C1 segment of cervical spinal cord (tissue), 14 donors: ENCODE results near the gene GID4.
A peak's percentile ranks its signal among the peaks of the same experiment; 100 is the strongest.
"Not testable (repeated sequence)": the region's sequence is repeated elsewhere in the genome, so short reads cannot be mapped to it uniquely, and the experiment has no call there.

ENCODE experiments used
- DNase-seq, 14 donors: peaks; one replicate each; lab custom pipeline; 2025; lab: John Stamatoyannopoulos, UW

The GID4 gene

DNA sequence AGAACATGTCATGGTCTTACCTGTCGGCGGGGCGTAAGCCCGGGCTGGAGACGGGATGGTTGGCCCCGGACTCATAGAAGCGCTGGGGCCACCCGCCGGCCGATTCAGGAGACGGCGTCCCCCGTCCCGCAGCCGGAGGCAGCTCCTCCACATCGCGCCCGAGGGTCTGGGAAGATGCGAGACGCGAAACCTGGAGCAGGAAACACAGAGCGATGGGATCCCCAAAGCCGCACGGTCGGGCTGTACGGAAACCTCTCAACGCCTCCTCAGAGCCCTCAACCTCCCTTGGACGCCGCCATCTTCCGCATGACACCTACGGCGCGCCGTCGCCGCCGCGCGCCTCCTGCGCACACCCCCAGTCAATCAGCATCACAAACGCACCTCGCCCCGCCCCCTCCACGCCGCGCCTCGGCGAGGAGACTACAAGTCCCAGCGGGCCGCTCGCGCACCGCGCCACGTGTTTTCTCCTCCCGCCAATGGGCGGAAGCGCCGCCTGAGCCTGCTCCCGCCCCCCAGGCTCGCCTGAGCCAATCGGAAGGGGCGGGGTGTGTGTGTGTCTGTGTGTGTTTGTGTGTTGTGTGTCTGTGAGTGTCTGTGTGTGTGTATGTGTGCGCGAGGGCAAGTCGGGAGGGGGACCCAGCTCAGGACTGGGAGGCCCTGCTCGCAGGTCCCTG lies at the start of gene GID4, which contains the start of gene ATPAF2:
TSS of gene GID4 (plus strand) at position 548 of the 674 bp plus-strand sequence. CDS start at position 605, 57 bp downstream.
TSS of gene ATPAF2 (minus strand) at position 308 of the 674 bp plus-strand sequence. CDS start at position 153, 155 bp downstream.
- DNase-seq = peak; percentile 93 to 99 (median 98)

- DNase-seq = no peak
Measured at GRCh38 chr17:17989618-17990017, 49.6 kb upstream of the GID4 start.

- no peak for DNase-seq
Measured at GRCh38 chr17:17990282-17990681, 48.9 kb upstream of the GID4 start.

DNA sequence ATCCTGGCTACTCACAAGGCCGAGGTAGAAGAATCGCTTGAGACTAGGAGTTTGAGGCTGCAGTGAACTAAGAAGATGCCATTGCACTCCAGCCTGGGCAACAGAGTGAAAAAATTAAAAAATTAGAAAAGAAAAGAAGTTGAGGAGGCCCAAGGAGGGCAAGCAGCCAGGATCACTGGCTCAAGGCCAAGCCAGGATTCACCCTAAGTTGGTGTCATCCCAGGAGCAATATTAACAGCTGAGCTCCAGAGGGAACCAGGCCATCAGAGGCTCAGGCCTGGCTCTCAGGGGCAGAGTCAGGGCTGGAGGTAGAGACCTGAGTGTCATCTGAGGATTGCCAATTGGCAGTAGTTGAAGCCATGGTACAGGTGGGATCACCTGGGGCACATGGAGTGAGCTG lies 45.8 kb upstream of the GID4 start:
- DNase-seq = no peak

DNA sequence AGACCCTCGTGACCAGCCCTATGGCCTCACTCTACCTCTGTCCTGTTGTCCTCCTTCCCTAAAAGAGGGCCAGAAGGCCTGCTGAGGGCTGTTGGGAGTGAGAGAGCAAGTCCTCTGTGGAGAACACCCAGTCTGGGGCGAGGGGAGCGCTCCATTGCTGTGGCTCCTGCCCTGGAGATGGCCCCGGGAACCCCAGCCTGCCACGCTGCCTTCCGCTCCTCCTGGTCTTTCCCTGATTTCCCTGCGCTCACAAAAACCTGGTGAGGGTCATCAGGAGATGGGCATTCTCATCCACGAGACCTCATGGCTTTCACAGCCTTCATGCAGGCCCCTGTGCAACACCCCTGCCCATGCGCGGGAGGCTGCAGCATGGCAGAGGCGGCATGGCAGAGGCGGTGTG lies 45.4 kb upstream of the GID4 start:
- no peak for DNase-seq

- peak in 1 of 14 donors; percentile 10 for DNase-seq
Measured at GRCh38 chr17:17994271-17995069, 44.7 kb upstream of the GID4 start.

DNA sequence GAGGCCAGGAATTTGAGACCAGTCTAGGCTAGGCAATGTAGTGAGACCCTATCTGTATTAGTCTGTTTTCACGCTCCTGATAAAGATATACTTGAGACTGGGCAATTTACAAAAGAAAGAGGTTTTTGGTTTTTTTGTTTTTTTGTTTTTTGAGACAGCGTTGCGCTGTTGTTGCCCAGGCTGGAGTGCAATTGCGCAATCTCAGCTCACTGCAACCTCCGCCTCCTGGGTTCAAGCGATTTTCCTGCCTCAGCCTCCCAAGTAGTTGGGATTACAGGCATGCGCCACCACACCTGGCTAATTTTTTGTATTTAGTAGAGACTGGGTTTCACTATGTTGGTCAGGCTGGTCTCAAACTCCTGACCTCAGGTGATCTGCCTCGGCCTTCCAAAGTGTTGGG lies 43.3 kb upstream of the GID4 start:
- not testable (repeated sequence) for DNase-seq

DNA sequence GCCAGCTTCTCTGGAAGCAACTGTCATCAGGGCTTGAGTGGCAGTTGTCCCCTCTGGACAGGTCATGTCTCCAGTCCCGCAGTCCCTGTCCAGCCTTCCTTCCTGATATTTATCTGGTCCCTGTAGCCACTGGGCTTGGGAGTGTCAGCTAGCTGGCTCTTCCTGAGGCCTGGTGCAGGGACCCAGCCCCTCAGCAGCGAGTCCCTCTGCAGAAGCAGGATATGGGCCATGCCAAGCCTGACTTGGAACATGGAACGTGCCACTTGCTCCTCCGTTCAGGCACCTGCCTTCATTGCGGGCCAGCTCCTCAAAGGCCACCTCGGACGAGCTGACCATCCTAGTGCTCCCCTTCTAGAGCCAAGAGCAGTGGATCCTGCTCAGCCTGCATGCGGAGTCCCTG lies 40.3 kb upstream of the GID4 start:
- DNase-seq = no peak

DNA sequence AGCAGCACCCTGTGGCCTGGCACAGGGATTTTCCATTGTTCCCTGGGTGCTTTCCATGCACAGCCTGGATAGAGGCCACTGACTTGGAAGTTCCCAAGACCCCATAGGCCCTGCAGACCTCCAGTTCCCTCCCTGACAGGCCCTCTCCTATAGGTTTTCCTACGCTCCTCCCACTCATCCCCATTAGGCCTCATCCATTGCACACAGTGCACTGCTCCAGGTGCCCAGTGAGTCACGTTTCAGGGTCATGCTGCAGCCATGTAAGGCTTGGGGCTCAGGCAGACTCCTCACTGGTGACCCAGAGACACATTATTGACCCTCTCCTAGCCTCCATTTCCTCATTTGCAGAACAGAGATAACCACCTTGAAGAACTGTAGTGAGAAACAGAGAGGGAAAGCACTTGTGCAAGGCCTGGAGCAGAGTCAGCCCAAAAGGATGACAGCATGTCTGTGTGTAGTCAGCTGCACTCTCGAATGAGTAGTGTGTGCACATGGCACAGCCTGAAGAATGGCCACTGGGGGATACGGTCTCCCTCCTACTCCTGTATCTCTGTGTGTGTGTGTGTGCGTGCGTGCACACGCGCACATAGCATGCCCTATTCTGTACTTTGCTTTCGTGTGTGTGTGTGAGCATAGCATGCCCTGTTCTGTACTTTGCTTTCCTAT lies 39.7 kb upstream of the GID4 start:
- no peak for DNase-seq

DNA sequence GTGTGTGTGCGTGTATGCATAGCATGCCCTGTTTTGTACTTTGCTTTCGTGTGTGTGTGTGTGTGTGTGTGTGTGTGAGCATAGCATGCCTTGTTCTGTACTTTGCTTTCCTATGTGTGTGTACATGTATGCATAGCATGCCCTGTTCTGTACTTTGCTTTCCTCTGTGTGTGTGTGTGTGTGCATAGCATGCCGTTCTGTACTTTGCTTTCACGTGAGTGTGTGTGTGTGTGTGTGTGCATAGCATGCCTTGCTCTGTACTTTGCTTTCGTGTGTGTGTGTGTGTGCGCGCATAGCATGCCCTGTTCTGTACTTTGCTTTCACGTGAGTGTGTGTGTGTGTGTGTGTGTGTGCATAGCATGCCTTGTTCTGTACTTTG lies 39.2 kb upstream of the GID4 start:
- DNase-seq = no peak

GRCh38 chr17:18002171-18002570 lies 37.0 kb upstream of the GID4 start:
- DNase-seq = no peak

DNA sequence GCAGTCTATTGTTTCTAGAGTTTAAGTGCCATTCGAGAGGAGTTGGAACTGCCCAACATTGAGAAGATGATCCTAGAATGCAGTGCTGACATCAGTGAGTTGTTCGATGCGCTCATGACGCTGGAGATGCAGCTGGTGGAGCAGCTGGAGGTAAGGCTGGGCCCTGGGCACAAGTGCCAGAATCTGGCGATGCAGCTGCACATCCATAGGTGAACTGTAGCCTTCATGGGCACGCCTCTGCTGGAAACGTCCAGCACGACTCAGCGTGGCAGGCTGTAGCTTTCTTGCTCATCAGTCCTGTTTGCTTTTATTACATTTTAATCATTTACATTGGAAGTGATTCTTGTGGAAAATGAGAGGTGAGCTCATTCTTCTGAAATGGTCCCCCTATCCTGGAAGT lies 34.9 kb upstream of the GID4 start:
- no peak for DNase-seq

DNA sequence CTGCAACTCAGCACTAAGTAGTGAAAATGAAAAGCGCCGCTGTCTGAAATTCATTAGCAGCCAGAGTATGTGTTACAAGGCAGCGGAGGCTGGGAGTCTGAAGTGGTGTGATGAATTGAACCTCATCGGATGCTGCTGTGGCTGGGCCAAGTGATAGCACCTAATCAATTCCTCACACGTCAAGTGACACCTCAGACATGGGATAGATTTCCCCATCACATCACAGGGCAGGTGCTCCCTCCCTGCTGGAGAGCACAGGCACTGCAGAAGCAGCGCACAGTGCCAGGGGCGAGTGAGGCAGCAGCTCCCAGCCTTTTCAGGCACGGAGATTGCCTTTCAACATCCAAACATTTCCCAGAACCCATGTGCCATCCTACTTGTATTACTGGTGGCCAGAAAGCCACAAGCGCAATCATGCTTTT lies 34.3 kb upstream of the GID4 start:
- DNase-seq = no peak

- no peak for DNase-seq
Measured at GRCh38 chr17:18005496-18005895, 33.7 kb upstream of the GID4 start.

DNA sequence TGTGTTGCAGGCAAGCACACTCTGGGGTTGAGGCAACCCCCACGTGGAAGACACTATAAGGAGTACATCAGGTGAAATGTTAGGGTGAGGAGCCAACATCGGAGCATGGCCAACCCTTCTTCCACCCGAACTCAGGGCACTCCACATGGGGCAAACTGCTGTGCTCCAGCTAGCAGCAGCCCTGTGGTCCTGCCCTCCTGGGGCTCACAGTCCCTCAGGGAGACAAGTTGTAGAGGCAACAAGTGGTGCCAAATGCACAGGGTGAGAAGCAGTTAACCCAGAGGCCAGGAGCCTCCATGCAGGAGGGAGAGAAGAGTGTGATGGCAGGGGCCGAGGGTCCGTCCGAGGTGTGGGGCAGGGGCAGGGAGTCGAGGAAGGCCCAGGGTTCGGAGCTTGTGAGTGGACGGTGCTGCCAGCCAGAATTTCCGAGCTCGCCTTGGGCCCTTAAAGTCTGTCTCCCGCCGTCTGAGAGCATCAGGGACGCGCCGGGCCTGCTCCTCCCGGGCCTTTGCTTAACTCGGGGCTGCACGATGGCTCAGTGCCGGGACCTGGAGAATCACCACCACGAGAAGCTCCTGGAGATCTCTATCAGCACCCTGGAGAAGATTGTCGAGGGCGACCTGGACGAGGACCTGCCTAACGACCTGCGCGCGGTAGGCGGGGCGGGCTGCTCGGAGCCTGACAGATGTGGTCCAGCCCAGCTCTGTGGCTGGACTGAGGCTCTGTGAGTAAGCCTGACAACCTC lies 32.5 kb upstream of the GID4 start:
- DNase-seq = no peak

GRCh38 chr17:18008496-18009268 lies 30.5 kb upstream of the GID4 start:
- DNase-seq = no peak

GRCh38 chr17:18009609-18010420 lies 29.4 kb upstream of the GID4 start:
- no peak for DNase-seq

- DNase-seq = no peak
Measured at GRCh38 chr17:18011286-18011685, 27.9 kb upstream of the GID4 start.

GRCh38 chr17:18014006-18014405 lies 25.2 kb upstream of the GID4 start:
- no peak for DNase-seq

GRCh38 chr17:18015593-18015992 lies 23.6 kb upstream of the GID4 start:
- no peak for DNase-seq
